IPS-NIHi7 (cell line): ENCODE measurements around the gene RBMXL2.

Experiments
- DNase-seq: peaks from one replicate; pipeline ENCODE4 v3.0.0; 2012; ENCODE audit warnings: mixed read lengths; ENCODE audit errors: extremely low spot score

RBMXL2 gene

GRCh38 chr11:7088921-7089320, at the start of gene RBMXL2:
Gene RBMXL2 (plus strand): TSS chr11:7088998. CDS start chr11:7089121, 123 bp downstream.
- DNase-seq: no peak

GRCh38 chr11:7046474-7047175, 42.2 kb upstream of the RBMXL2 start:
- DNase-seq: no peak

GRCh38 chr11:7050191-7050590, 38.6 kb upstream of the RBMXL2 start:
- DNase-seq: no peak

GRCh38 chr11:7056828-7057513, 31.8 kb upstream of the RBMXL2 start:
- no peak for DNase-seq

GRCh38 chr11:7057641-7058040, 31.2 kb upstream of the RBMXL2 start:
- DNase-seq: no peak

- no peak for DNase-seq
These were observed 27.9 kb upstream of the RBMXL2 start for GRCh38 chr11:7060868-7061267.

GRCh38 chr11:7062534-7062933, 26.3 kb upstream of the RBMXL2 start:
- no peak for DNase-seq

GRCh38 chr11:7072401-7073028, 16.3 kb upstream of the RBMXL2 start:
- no peak for DNase-seq

GRCh38 chr11:7077101-7077500, 11.7 kb upstream of the RBMXL2 start:
- peak; percentile 76 for DNase-seq

GRCh38 chr11:7079545-7080135, 9.2 kb upstream of the RBMXL2 start:
- DNase-seq: no peak

GRCh38 chr11:7080900-7081299, 7.9 kb upstream of the RBMXL2 start:
- DNase-seq: no peak

- no peak for DNase-seq
These were observed 7.4 kb upstream of the RBMXL2 start for GRCh38 chr11:7081441-7081840.

GRCh38 chr11:7089328-7090251, 792 bp downstream of the RBMXL2 start:
- DNase-seq: no peak

- DNase-seq: peak; percentile 72
These were observed 9.5 kb downstream of the RBMXL2 start for GRCh38 chr11:7098235-7098832.

- no peak for DNase-seq
These were observed 27.0 kb downstream of the RBMXL2 start for GRCh38 chr11:7115780-7116179.

GRCh38 chr11:7116370-7116769, 27.6 kb downstream of the RBMXL2 start:
- no peak for DNase-seq

- no peak for DNase-seq
These were observed 49.3 kb downstream of the RBMXL2 start for GRCh38 chr11:7138051-7138450.
